AG04450 (cell line): ENCODE measurements around the gene VSTM4. TPM values are rescaled to one million over a fixed set of nuclear protein-coding genes. Genes with fewer than 3 reads are reported as not detected.

Experiments used
- CTCF ChIA-PET: fragments of 300-600, 350-600 bp; formaldehyde crosslinking; extraction: SDS; loops from one replicate; lab custom pipeline; 2022; ENCODE audit warnings: antibody characterized with exemption, inconsistent platforms; lab: Charles Lee
- POLR2A ChIA-PET: fragments of 350-600 bp; formaldehyde crosslinking; extraction: SDS; loops from one replicate; lab custom pipeline; 2021; ENCODE audit warnings: antibody characterized with exemption, inconsistent platforms; lab: Yijun Ruan, JAX
- DNase-seq: peaks from one replicate; pipeline ENCODE4 v3.0.0-alpha.2; 2011; ENCODE audit warnings: low read depth, low spot score
- H3K27ac ChIP-seq: one replicate; pipeline ENCODE4 v1.5.1; 2012; ENCODE audit warnings: low read depth, low read length, control low read depth
- H3K27me3 ChIP-seq: one replicate; pipeline ENCODE4 v1.6.0; 2012; ENCODE audit warnings: low read length; ENCODE audit not compliant: control insufficient read depth, insufficient read depth
- H3K4me3 ChIP-seq: 2 replicates; pipeline ENCODE4 v1.5.1; 2011; ENCODE audit warnings: mild to moderate bottlenecking, low read depth, low read length, control low read depth
- H3K9me3 ChIP-seq: 2 replicates; pipeline ENCODE4 v1.5.1; 2012; ENCODE audit warnings: low read length; ENCODE audit not compliant: control insufficient read depth, insufficient read depth
- CTCF ChIP-seq: IDR thresholded peaks from 2 replicates; pipeline ENCODE4 v1.5.1; 2011; ENCODE audit warnings: low read depth, low read length, control low read depth, inconsistent platforms
- polyA plus RNA-seq: library from polyadenylated mRNA; depleted of rRNA; stranded (reverse); fragments of >200 nt; gene quantifications from 2 replicates; pipeline ENCODE4 v1.2.3, GENCODE V29; 2011

Gene VSTM4
- polyA plus RNA-seq, 1 experiment, result 3.6 TPM

GRCh38 chr10:49104323-49104722, 11.0 kb downstream of the VSTM4 start:
- no peaks in the 10 kb centered on the region; the same call in 1 of the 2 replicates for H3K9me3 ChIP-seq
- no peak for DNase-seq
- H3K27ac ChIP-seq, result no peak overlapping the region
- no peaks in the 10 kb centered on the region for H3K27me3 ChIP-seq
- H3K4me3 ChIP-seq, result no peak overlapping the region
- CTCF ChIA-PET, result interaction anchor here (1.3 kb wide), 1 partner anchor 448 kb away, joined by 4 read pairs; no protein-coding TSS in a partner anchor
- no peak for TF ChIP-seq CTCF
- POLR2A ChIA-PET, result no interaction called here

- CTCF ChIA-PET, result interaction anchor here (1.3 kb wide), 1 partner anchor 447 kb away, joined by 4 read pairs; no protein-coding TSS in a partner anchor
- Histone ChIP-seq H3K27me3 (no peaks in the 10 kb centered on the region), H3K9me3 (no peaks in the 10 kb centered on the region; the same call in 1 of the 2 replicates), H3K27ac (no peak overlapping the region), H3K4me3 (no peak overlapping the region)
- no peak for TF ChIP-seq CTCF
- DNase-seq, result no peak
- POLR2A ChIA-PET, result no interaction called here
Measured at GRCh38 chr10:49103761-49104160, 11.6 kb downstream of the VSTM4 start.

GRCh38 chr10:49099046-49099445, 16.3 kb downstream of the VSTM4 start:
- CTCF ChIA-PET, result no interaction called here
- Histone ChIP-seq H3K27me3 (no peaks in the 10 kb centered on the region), H3K27ac (no peak overlapping the region), H3K4me3 (no peak overlapping the region), H3K9me3 (no peaks in the 10 kb centered on the region)
- TF ChIP-seq CTCF, result no peak
- POLR2A ChIA-PET, result no interaction called here
- no peak for DNase-seq

- DNase-seq, result no peak
- POLR2A ChIA-PET, result no interaction called here
- Histone ChIP-seq H3K27me3 (no peaks in the 10 kb centered on the region), H3K9me3 (no peaks in the 10 kb centered on the region), H3K4me3 (no peak overlapping the region), H3K27ac (no peak overlapping the region)
- CTCF ChIA-PET, result no interaction called here
- TF ChIP-seq CTCF, result no peak
Measured at GRCh38 chr10:49096890-49097445, 18.4 kb downstream of the VSTM4 start.

- TF ChIP-seq CTCF, result no peak
- no peak overlapping the region for H3K27ac ChIP-seq
- CTCF ChIA-PET, result no interaction called here
- H3K4me3 ChIP-seq, result no peak overlapping the region
- DNase-seq, result no peak
- no peaks in the 10 kb centered on the region for H3K27me3 ChIP-seq
- POLR2A ChIA-PET, result no interaction called here
- H3K9me3 ChIP-seq, result no peaks in the 10 kb centered on the region
Measured at GRCh38 chr10:49094646-49095045, 20.7 kb downstream of the VSTM4 start.
